Peyer's patch (tissue), 4 donors: Measurements from ENCODE around the gene WDR5.

Experiments used
- CTCF ChIP-seq, 6 experiments: fragments of 450-650 bp in 4 of 6; fragments of 200-600 bp in 2 of 6; sonication (generic) in 1 of 6; IDR thresholded peaks; one replicate each; pipeline ENCODE4 v1.5.1; 2017 to 2019; ENCODE audit warnings: antibody characterized with exemption in 6 of 6, mild to moderate bottlenecking in 3 of 6, moderate library complexity in 1 of 6
- POLR2A ChIP-seq, 2 donors: fragments of 450-650 bp; IDR thresholded peaks; one replicate each; pipeline ENCODE4 v1.5.1; 2017; ENCODE audit warnings: antibody characterized with exemption in 2 of 2, mild to moderate bottlenecking in 2 of 2, moderate library complexity in 2 of 2

- TF ChIP-seq CTCF (IDR thresholded peaks at IDR 0.05) (no peak), POLR2A (IDR thresholded peaks at IDR 0.05) (no peak)
Measured at GRCh38 chr9:134170532-134171315, 34.8 kb downstream of the WDR5 start.
